ENCODE data around the gene HBB. TPM values are rescaled to one million over a fixed set of nuclear protein-coding genes. Genes with fewer than 3 reads are reported as not detected.

The HBB gene
- total RNA-seq, 1 experiment from 2014 or later, result not detected

DNA sequence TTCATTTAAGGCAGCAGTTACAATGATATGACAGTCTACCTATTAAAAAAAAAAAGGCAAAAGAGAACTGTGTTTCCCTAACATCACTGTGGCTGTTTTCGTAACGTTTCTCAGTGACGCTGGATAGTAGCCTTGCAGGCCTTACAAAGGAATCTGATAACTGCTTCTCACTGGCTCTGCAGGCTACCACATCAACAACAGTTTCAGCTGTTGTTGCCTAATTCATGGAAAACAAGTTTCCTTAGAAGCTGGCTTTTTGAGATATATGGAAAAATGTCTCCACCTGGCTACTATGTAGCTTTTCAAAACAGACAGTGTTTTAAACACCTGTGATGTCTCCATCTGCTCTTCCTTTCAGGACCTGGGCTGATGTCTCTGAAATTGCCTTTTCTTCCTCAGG is 30.1 kb downstream of the HBB start:
- Mint-ChIP-seq H3K27me3 (ENCODE audit: unreplicated experiment) (no peaks in the 10 kb centered on the region), H3K4me1 (ENCODE audit: low read depth, unreplicated experiment) (no peaks in the 10 kb centered on the region), H3K27ac (ENCODE audit: unreplicated experiment) (no peak overlapping the region), H3K4me3 (ENCODE audit: low read depth, unreplicated experiment) (no peak overlapping the region), H3K36me3 (ENCODE audit: insufficient read depth, unreplicated experiment) (no peaks in the 10 kb centered on the region), H3K9me3 (ENCODE audit: low read depth, unreplicated experiment) (no peaks in the 10 kb centered on the region)
- intact Hi-C loops (cut with micrococcal nuclease; ENCODE audit: unreplicated experiment), result no loop called here
- DNase-seq, result no peak
- no TSS peak for BruUV-seq (replicated peaks)
- CTCF ChIA-PET, result interaction anchor here (0.7 kb wide), 1 partner anchor 1140 kb away, joined by 3 read pairs; no protein-coding TSS in a partner anchor
- TF ChIP-seq, protein P1, sequence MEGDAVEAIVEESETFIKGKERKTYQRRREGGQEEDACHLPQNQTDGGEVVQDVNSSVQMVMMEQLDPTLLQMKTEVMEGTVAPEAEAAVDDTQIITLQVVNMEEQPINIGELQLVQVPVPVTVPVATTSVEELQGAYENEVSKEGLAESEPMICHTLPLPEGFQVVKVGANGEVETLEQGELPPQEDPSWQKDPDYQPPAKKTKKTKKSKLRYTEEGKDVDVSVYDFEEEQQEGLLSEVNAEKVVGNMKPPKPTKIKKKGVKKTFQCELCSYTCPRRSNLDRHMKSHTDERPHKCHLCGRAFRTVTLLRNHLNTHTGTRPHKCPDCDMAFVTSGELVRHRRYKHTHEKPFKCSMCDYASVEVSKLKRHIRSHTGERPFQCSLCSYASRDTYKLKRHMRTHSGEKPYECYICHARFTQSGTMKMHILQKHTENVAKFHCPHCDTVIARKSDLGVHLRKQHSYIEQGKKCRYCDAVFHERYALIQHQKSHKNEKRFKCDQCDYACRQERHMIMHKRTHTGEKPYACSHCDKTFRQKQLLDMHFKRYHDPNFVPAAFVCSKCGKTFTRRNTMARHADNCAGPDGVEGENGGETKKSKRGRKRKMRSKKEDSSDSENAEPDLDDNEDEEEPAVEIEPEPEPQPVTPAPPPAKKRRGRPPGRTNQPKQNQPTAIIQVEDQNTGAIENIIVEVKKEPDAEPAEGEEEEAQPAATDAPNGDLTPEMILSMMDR (IDR thresholded peaks at IDR 0.05; ENCODE audit: unreplicated experiment), result no peak

DNA sequence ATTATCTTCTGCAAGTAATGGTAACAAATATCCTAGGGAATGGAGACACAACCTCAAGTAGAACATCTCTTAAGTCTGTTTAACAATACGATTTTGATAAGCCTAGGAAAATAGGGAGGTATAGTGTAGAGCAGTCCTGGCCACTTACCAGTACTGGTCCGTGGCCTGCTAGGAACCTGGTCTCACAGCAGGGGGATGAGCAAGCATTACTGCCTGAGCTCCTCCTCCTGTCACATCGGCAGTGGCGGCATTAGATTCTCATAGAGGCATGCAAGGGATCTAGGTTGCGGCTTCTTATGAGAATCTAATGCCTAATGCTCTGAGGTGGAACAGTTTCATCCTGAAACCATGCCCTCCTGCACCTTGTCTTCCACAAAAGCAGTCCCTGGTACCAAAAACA is 30.8 kb downstream of the HBB start:
- TF ChIP-seq, protein P1 (IDR thresholded peaks at IDR 0.05; ENCODE audit: unreplicated experiment), result no peak
- Mint-ChIP-seq H3K4me1 (ENCODE audit: low read depth, unreplicated experiment) (no peaks in the 10 kb centered on the region), H3K9me3 (ENCODE audit: low read depth, unreplicated experiment) (no peaks in the 10 kb centered on the region), H3K4me3 (ENCODE audit: low read depth, unreplicated experiment) (no peak overlapping the region), H3K27me3 (ENCODE audit: unreplicated experiment) (no peaks in the 10 kb centered on the region), H3K36me3 (ENCODE audit: insufficient read depth, unreplicated experiment) (no peaks in the 10 kb centered on the region), H3K27ac (ENCODE audit: unreplicated experiment) (no peak overlapping the region)
- intact Hi-C loops (cut with micrococcal nuclease; ENCODE audit: unreplicated experiment), result no loop called here
- no TSS peak for BruUV-seq (replicated peaks)
- DNase-seq, result no peak
- CTCF ChIA-PET, result interaction anchor here (0.7 kb wide), 1 partner anchor 1140 kb away, joined by 3 read pairs; no protein-coding TSS in a partner anchor

DNA sequence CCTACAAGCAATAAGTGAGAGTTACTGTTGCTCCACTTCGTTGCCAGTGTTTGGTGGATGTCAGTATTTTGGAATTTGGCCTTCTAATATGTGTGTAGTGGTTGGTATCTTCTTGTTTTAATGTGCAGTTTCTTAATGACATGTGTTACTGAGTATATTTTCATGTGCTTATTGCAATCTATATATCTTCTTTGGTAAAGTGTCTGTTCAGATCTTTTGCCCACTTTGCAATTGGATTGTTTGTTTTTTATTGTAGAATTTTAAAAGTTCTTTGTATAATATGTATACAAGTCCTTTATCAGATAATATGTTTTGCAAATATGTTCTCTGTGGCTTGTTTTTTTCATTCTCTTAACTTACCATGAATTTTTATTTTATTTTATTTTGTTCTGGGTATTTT is 34.1 kb downstream of the HBB start:
- Mint-ChIP-seq H3K9me3 (ENCODE audit: low read depth, unreplicated experiment) (peaks cover 4% of the 10 kb centered on the region), H3K36me3 (ENCODE audit: insufficient read depth, unreplicated experiment) (no peaks in the 10 kb centered on the region), H3K27ac (ENCODE audit: unreplicated experiment) (no peak overlapping the region), H3K4me3 (ENCODE audit: low read depth, unreplicated experiment) (no peak overlapping the region), H3K4me1 (ENCODE audit: low read depth, unreplicated experiment) (no peaks in the 10 kb centered on the region), H3K27me3 (ENCODE audit: unreplicated experiment) (no peaks in the 10 kb centered on the region)
- CTCF ChIA-PET, result no interaction called here
- TF ChIP-seq, protein P1 (IDR thresholded peaks at IDR 0.05; ENCODE audit: unreplicated experiment), result no peak
- DNase-seq, result no peak
- BruUV-seq (replicated peaks), result no TSS peak
- intact Hi-C loops (cut with micrococcal nuclease; ENCODE audit: unreplicated experiment), result no loop called here

DNA sequence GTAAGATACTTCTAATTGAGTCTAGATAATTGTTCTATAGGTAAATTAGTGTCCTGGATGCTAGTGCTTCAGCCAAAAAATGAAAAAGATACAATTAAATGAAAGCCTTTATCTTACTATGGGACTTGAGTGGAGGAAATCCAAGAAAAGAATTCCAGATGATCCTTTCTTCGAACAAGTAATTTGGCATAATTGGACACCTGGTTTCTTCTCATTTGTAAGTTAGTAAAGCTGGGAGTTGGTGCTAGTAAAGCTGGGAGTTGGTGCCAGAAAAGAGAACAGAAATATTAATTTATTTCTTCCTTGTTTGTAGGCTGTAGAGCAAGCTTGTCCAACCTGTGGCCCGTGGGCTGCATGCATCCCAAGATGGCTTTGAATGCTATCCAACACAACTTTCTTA is 38.7 kb downstream of the HBB start:
- CTCF ChIA-PET, result no interaction called here
- no peaks in the 10 kb centered on the region for H3K4me1 Mint-ChIP-seq (ENCODE audit: low read depth, unreplicated experiment)
- H3K36me3 Mint-ChIP-seq (ENCODE audit: insufficient read depth, unreplicated experiment), result no peaks in the 10 kb centered on the region
- DNase-seq, result no peak
- TF ChIP-seq, protein P1 (IDR thresholded peaks at IDR 0.05; ENCODE audit: unreplicated experiment), result no peak
- H3K9me3 Mint-ChIP-seq (ENCODE audit: low read depth, unreplicated experiment), result peaks cover 4% of the 10 kb centered on the region
- H3K4me3 Mint-ChIP-seq (ENCODE audit: low read depth, unreplicated experiment), result no peak overlapping the region
- H3K27ac Mint-ChIP-seq (ENCODE audit: unreplicated experiment), result no peak overlapping the region
- H3K27me3 Mint-ChIP-seq (ENCODE audit: unreplicated experiment), result no peaks in the 10 kb centered on the region
- intact Hi-C loops (cut with micrococcal nuclease; ENCODE audit: unreplicated experiment), result no loop called here
- BruUV-seq (replicated peaks), result no TSS peak
